Upper lobe of right lung (tissue), 1 donor: Measurements from ENCODE around the gene NFE2L1. TPM values are rescaled to one million over a fixed set of nuclear protein-coding genes. Genes with fewer than 3 reads are reported as not detected.
A peak's percentile ranks its signal among the peaks of the same experiment; 100 is the strongest.

Experiments used
- ATAC-seq: fragments of 200-7000 bp; cut with Tn5 transposase; one replicate; pipeline ENCODE4 v1.9.1; 2020; ENCODE audit warnings: mild to moderate bottlenecking, moderate library complexity
- DNase-seq: peaks from one replicate; pipeline ENCODE4 v3.0.0-alpha.2; 2020
- H3K27ac ChIP-seq: fragments of 200-600 bp; one replicate; pipeline ENCODE4 v1.8.0; 2022
- H3K27me3 ChIP-seq: fragments of 200-600 bp; one replicate; pipeline ENCODE4 v1.8.0; 2022; ENCODE audit warnings: mild to moderate bottlenecking
- H3K36me3 ChIP-seq: fragments of 200-600 bp; one replicate; pipeline ENCODE4 v1.8.0; 2022
- H3K4me1 ChIP-seq: fragments of 200-600 bp; one replicate; pipeline ENCODE4 v1.8.0; 2022
- H3K4me3 ChIP-seq: fragments of 200-600 bp; one replicate; pipeline ENCODE4 v1.8.0; 2022; ENCODE audit warnings: mild to moderate bottlenecking
- H3K9me3 ChIP-seq: fragments of 200-600 bp; one replicate; pipeline ENCODE4 v1.8.0; 2022
- CTCF ChIP-seq: fragments of 200-600 bp; IDR thresholded peaks from one replicate; pipeline ENCODE4 v1.8.0; 2022; ENCODE audit warnings: antibody characterized with exemption
- intact Hi-C: fragments of 100-400 bp; cut with DNase I; formaldehyde crosslinking; loops from one replicate; pipeline ENCODE4 v1.11.0; 2022
- total RNA-seq: library from RNA; stranded (reverse); fragmentation: NEBNext Ultra II Directional; extraction: Animal tissue kit (Norgen Biotek cat#: 25700); gene quantifications from one replicate; pipeline ENCODE4 v1.2.1, GENCODE V29; 2021
- donor health status: DM: no; HTN: yes; CAD: no; lungs with severe emphysema.

Gene NFE2L1
- total RNA-seq, 1 donor from 2014 or later, result 201 TPM

- Histone ChIP-seq H3K36me3 (peaks cover 27% of the 10 kb centered on the region), H3K9me3 (no peaks in the 10 kb centered on the region), H3K27me3 (no peaks in the 10 kb centered on the region), H3K4me1 (peaks cover 54% of the 10 kb centered on the region), H3K4me3 (peak overlapping the region; percentile 91), H3K27ac (peak overlapping the region; percentile 99)
- ATAC-seq (peak; percentile 86), DNase-seq (peak; percentile 96)
- no peak for TF ChIP-seq CTCF
- intact Hi-C loops, result no loop called here
Observed at GRCh38 chr17:48048384-48049126, 396 bp downstream of the NFE2L1 start.

GRCh38 chr17:48051283-48051682 is 3.1 kb downstream of the NFE2L1 start:
- Histone ChIP-seq H3K27me3 (no peaks in the 10 kb centered on the region), H3K9me3 (no peaks in the 10 kb centered on the region), H3K36me3 (peaks cover 39% of the 10 kb centered on the region), H3K4me1 (peaks cover 77% of the 10 kb centered on the region), H3K4me3 (peak overlapping the region; percentile 91), H3K27ac (peak overlapping the region; percentile 99)
- intact Hi-C loops, result no loop called here
- DNase-seq (no peak), ATAC-seq (no peak)
- TF ChIP-seq CTCF, result no peak

- no peak for DNase-seq
- intact Hi-C loops, result no loop called here
- Histone ChIP-seq H3K27me3 (no peaks in the 10 kb centered on the region), H3K4me3 (peak overlapping the region; percentile 91), H3K4me1 (peaks cover 71% of the 10 kb centered on the region), H3K36me3 (peaks cover 45% of the 10 kb centered on the region), H3K27ac (peak overlapping the region; percentile 99), H3K9me3 (no peaks in the 10 kb centered on the region)
- ATAC-seq, result no peak
- no peak for TF ChIP-seq CTCF
Observed at GRCh38 chr17:48051706-48052486, 3.7 kb downstream of the NFE2L1 start.

GRCh38 chr17:48052956-48053757 is 5.0 kb downstream of the NFE2L1 start:
- TF ChIP-seq CTCF, result no peak
- peak overlapping the region; percentile 31 for H3K4me3 ChIP-seq
- H3K27me3 ChIP-seq, result no peaks in the 10 kb centered on the region
- ATAC-seq (no peak), DNase-seq (peak; percentile 35)
- intact Hi-C loops, result no loop called here
- no peaks in the 10 kb centered on the region for H3K9me3 ChIP-seq
- peaks cover 57% of the 10 kb centered on the region for H3K36me3 ChIP-seq
- peaks cover 67% of the 10 kb centered on the region for H3K4me1 ChIP-seq
- H3K27ac ChIP-seq, result peak overlapping the region; percentile 99

- H3K27me3 ChIP-seq, result no peaks in the 10 kb centered on the region
- TF ChIP-seq CTCF, result no peak
- H3K27ac ChIP-seq, result peak overlapping the region; percentile 99
- H3K36me3 ChIP-seq, result peaks cover 64% of the 10 kb centered on the region
- H3K4me3 ChIP-seq, result peak overlapping the region; percentile 31
- no peak for ATAC-seq
- intact Hi-C loops, result no loop called here
- peaks cover 67% of the 10 kb centered on the region for H3K4me1 ChIP-seq
- DNase-seq, result no peak
- no peaks in the 10 kb centered on the region for H3K9me3 ChIP-seq
Observed at GRCh38 chr17:48053758-48054237, 5.6 kb downstream of the NFE2L1 start.
